Upper lobe of left lung (tissue), 4 donors: Measurements from ENCODE around the gene DARS1.

ENCODE experiments used
- CTCF ChIP-seq, 6 experiments: fragments of 450-650 bp in 4 of 6; fragments of 200-600 bp in 2 of 6; sonication (generic) in 2 of 6; IDR thresholded peaks; one replicate each; pipeline ENCODE4 v1.5.1; 2016 to 2019; ENCODE audit warnings: antibody characterized with exemption in 6 of 6
- EP300 ChIP-seq, 4 donors: sonication (generic); formaldehyde crosslinking; IDR thresholded peaks; one replicate each; pipeline ENCODE4 v1.5.1; 2017; ENCODE audit warnings: antibody characterized with exemption in 4 of 4, control low read depth in 2 of 4
- POLR2A ChIP-seq, 4 donors: fragments of 450-650 bp; IDR thresholded peaks; one replicate each; pipeline ENCODE4 v1.5.1; 2016 to 2017; ENCODE audit warnings: antibody characterized with exemption in 4 of 4, mild to moderate bottlenecking in 2 of 4
- POLR2AphosphoS5 ChIP-seq, 2 donors: sonication (generic); formaldehyde crosslinking; IDR thresholded peaks; one replicate each; pipeline ENCODE4 v1.5.1; 2017; ENCODE audit warnings: antibody characterized with exemption in 2 of 2

GRCh38 chr2:136031711-136032110 is 46.3 kb upstream of the DARS1 start:
- TF ChIP-seq POLR2AphosphoS5 (IDR thresholded peaks at IDR 0.05) (no peak), CTCF (IDR thresholded peaks at IDR 0.05) (no peak), POLR2A (IDR thresholded peaks at IDR 0.05) (no peak), EP300 (IDR thresholded peaks at IDR 0.05) (no peak)
